Stimulated activated naive B cell treated with anti-CD40 and anti-IgM and Interleukin-4, amounts not matched to agents 10 μg/mL and 1 μg/mL and 100 μg/mL, for 72 hours (primary cell): ENCODE measurements around the gene GFOD1.
"Not testable (repeated sequence)": the region's sequence is repeated elsewhere in the genome, so short reads cannot be mapped to it uniquely, and the experiment has no call there.

Source experiments
- ATAC-seq, 2 donors: fragments of 150-1000 bp; cut with Tn5 transposase; replicated peaks; 2 replicates each; pipeline ENCODE4 v1.10.0; 2021; ENCODE audit warnings: moderate library complexity in 1 of 2
- DNase-seq: peaks from one replicate; pipeline ENCODE4 v3.0.0; 2021
- H3K27ac Mint-ChIP-seq: one replicate; pipeline ENCODE4 v1.8.0; 2022; ENCODE audit warnings: mild to moderate bottlenecking, mixed read lengths
- H3K27me3 Mint-ChIP-seq, 2 donors: one replicate each; pipeline ENCODE4 v1.8.0; 2022; ENCODE audit warnings: mixed read lengths in 2 of 2
- H3K36me3 Mint-ChIP-seq, 2 donors: one replicate each; pipeline ENCODE4 v1.8.0; 2022; ENCODE audit warnings: mixed read lengths in 2 of 2, mild to moderate bottlenecking in 1 of 2
- H3K4me1 Mint-ChIP-seq, 2 donors: one replicate each; pipeline ENCODE4 v1.8.0; 2022; ENCODE audit warnings: mixed read lengths in 2 of 2, mild to moderate bottlenecking in 1 of 2
- H3K4me3 Mint-ChIP-seq, 2 donors: one replicate each; pipeline ENCODE4 v1.8.0; 2022; ENCODE audit warnings: mild to moderate bottlenecking in 2 of 2, mixed read lengths in 2 of 2, moderate library complexity in 1 of 2
- H3K9me3 Mint-ChIP-seq, 2 donors: one replicate each; pipeline ENCODE4 v1.8.0; 2022; ENCODE audit warnings: mixed read lengths in 2 of 2, mild to moderate bottlenecking in 1 of 2

The GFOD1 gene

DNA sequence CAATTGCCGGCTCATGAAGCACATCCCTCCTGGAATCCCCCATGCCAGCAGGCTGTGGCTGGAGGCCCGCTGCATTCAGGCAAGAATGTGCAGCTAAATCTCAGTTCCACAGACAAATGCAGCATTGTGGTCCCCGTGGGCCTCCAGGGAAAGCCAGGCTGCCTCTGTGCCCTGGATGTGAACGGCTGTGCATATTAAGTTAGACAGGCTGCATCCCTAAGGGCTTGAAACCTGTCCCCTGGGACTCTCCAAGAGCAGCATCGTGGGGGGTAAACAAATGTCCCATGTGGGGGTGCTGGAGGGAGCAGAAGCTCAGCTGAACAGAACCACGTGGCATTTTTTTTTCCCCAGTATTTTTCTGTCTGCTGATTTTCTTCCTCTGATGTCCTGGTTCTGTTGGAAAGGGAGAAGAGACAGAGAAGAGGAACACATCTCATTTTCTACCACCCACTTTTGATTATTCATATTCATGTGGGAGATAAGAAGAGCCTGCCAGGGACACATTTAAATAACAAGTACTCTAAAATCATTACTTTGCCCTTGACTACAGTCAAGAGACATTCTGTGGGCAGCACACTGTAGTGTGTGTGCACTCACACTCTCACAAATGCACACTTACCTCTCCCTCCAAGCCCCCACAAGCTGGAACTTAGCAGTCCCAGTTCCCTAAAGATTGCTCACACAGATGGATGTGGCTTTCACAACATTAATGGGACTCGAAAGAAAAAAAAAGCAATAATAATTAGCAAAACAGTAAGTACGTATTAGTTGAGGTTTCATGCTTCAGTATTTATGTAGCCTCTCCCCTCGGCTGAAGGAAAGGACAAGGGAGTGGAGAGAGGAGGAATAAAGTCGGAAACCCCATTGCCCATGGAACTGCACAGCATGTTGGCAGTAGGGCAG is 16.9 kb downstream of the GFOD1 start:
- ATAC-seq (peak in 1 of 2 donors; percentile 15), DNase-seq (no peak)
- Mint-ChIP-seq H3K4me3 (peak overlapping the region in 1 of 2 donors; percentile 4), H3K36me3 (peaks cover 30% of the 10 kb centered on the region in 2 donors), H3K9me3 (peaks cover 0 to 4% of the 10 kb centered on the region in 2 donors), H3K27ac (peak overlapping the region; percentile 43), H3K27me3 (no peaks in the 10 kb centered on the region), H3K4me1 (peaks cover 44 to 82% of the 10 kb centered on the region in 2 donors)

DNA sequence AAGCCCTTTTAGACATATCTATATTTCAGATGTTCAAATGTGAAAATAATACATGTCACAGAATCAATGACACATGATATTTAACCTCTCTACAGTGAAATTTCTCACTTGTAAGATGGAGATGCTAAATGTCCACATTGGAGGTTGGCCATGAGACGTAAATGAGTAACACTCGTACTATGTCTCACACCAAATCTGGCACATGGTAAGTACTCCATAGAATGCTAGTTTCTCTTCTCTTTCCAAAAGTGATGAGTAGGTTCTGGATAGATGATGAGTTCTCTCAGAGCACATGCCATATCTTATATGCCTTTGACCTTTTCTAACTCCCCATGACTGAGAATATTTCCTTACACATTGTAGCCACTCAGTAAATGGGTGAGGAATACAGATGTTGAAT is 17.7 kb downstream of the GFOD1 start:
- peaks cover 45 to 85% of the 10 kb centered on the region in 2 donors for H3K4me1 Mint-ChIP-seq
- H3K4me3 Mint-ChIP-seq, result no peak overlapping the region
- H3K36me3 Mint-ChIP-seq, result peaks cover 29 to 30% of the 10 kb centered on the region in 2 donors
- H3K9me3 Mint-ChIP-seq, result peaks cover 0 to 4% of the 10 kb centered on the region in 2 donors
- DNase-seq (no peak), ATAC-seq (no peak)
- no peaks in the 10 kb centered on the region for H3K27me3 Mint-ChIP-seq
- H3K27ac Mint-ChIP-seq, result no peak overlapping the region

DNA sequence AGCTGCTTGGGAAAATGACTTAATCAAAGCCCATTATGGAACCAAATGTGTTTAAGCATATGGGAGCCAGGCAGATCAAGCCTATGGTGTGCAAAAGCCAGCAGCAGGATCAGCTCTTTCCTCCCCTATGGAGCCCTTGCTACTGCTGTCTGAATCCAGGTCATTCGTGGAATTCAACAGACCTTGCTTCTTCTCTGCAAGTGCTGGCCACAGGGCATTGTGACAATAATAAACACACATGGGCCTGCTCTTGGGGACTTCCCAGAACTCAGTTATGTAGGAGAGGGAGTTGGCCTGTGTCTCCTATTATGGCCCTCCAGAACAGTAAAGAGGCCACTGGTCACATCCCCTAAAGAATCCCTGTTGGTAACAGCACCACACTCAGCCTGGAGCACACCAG is 18.6 kb downstream of the GFOD1 start:
- no peak for DNase-seq
- H3K36me3 Mint-ChIP-seq, result peaks cover 29 to 30% of the 10 kb centered on the region in 2 donors
- no peaks in the 10 kb centered on the region for H3K27me3 Mint-ChIP-seq
- H3K9me3 Mint-ChIP-seq, result peaks cover 0 to 4% of the 10 kb centered on the region in 2 donors
- H3K4me3 Mint-ChIP-seq, result no peak overlapping the region
- ATAC-seq, result no peak
- peaks cover 49 to 86% of the 10 kb centered on the region in 2 donors for H3K4me1 Mint-ChIP-seq
- peak overlapping the region; percentile 42 for H3K27ac Mint-ChIP-seq

- Mint-ChIP-seq H3K4me1 (peaks cover 52 to 77% of the 10 kb centered on the region in 2 donors), H3K9me3 (peaks cover 0 to 4% of the 10 kb centered on the region in 2 donors), H3K36me3 (peaks cover 28 to 34% of the 10 kb centered on the region in 2 donors), H3K27me3 (no peaks in the 10 kb centered on the region), H3K27ac (no peak overlapping the region), H3K4me3 (no peak overlapping the region)
- DNase-seq (no peak), ATAC-seq (no peak)
Measured at GRCh38 chr6:13467216-13467600, 20.2 kb downstream of the GFOD1 start.

DNA sequence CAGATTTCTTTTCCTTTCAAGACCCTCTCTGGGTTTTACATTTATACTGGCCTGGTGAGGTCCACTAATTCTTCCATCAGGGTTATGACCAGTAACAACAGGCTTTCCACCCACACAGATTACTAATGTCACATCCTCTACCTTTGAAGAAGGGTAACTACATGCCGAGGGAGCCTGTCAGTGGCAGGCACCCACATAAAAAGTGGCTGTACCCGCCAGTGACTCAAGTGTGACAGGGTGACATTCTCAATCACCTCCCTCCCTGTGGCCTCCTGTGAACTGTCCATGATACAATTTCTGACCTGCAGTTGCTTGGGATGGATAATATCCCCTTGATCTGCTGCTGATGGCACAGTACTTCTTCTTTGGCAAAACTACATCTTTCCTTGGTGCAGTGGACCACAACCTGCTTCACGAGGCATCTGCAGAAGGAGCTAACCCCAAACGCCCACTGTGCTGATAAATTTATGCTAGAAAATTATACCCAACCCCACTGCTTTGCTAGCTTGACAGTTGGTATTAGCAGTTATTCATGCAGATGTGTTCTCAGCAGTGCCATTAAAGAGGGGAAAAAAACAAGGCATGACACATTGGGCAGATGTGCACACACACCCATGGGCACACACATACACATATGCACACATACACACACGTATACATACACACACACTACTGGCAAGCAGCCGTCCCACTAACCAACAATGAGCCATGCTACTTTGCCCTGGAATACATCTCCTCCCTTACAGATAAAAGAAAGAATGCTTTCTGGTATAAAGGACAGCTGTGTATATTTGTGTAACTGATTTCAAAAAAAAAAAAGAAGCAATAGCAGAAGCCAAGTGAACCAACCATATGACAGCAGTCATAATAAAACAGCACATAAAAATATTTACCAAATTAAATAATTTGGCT is 20.8 kb downstream of the GFOD1 start:
- peaks cover 0 to 4% of the 10 kb centered on the region in 2 donors for H3K9me3 Mint-ChIP-seq
- H3K27me3 Mint-ChIP-seq, result no peaks in the 10 kb centered on the region
- peak overlapping the region; percentile 91 for H3K27ac Mint-ChIP-seq
- ATAC-seq, result peak; percentile 74 to 77
- peaks cover 54 to 78% of the 10 kb centered on the region in 2 donors for H3K4me1 Mint-ChIP-seq
- peaks cover 30 to 33% of the 10 kb centered on the region in 2 donors for H3K36me3 Mint-ChIP-seq
- DNase-seq, result peak; percentile 42
- H3K4me3 Mint-ChIP-seq, result peak overlapping the region; percentile 10 to 44

- no peaks in the 10 kb centered on the region for H3K27me3 Mint-ChIP-seq
- ATAC-seq (peak; percentile 70 to 78), DNase-seq (no peak)
- peaks cover 31 to 33% of the 10 kb centered on the region in 2 donors for H3K36me3 Mint-ChIP-seq
- H3K4me1 Mint-ChIP-seq, result peaks cover 52 to 78% of the 10 kb centered on the region in 2 donors
- peaks cover 0 to 4% of the 10 kb centered on the region in 2 donors for H3K9me3 Mint-ChIP-seq
- peak overlapping the region; percentile 91 for H3K27ac Mint-ChIP-seq
- H3K4me3 Mint-ChIP-seq, result peak overlapping the region in 1 of 2 donors; percentile 44
Measured at GRCh38 chr6:13465734-13466133, 21.7 kb downstream of the GFOD1 start.

- ATAC-seq (no peak), DNase-seq (no peak)
- Mint-ChIP-seq H3K36me3 (peaks cover 16 to 28% of the 10 kb centered on the region in 2 donors), H3K27ac (no peak overlapping the region), H3K9me3 (peaks cover 0 to 4% of the 10 kb centered on the region in 2 donors), H3K27me3 (no peaks in the 10 kb centered on the region), H3K4me3 (no peak overlapping the region), H3K4me1 (peaks cover 43 to 72% of the 10 kb centered on the region in 2 donors)
Measured at GRCh38 chr6:13463941-13464340, 23.5 kb downstream of the GFOD1 start.

- Mint-ChIP-seq H3K4me3 (no peak overlapping the region), H3K9me3 (no peaks in the 10 kb centered on the region), H3K36me3 (peaks cover 11 to 24% of the 10 kb centered on the region in 2 donors), H3K27me3 (no peaks in the 10 kb centered on the region), H3K4me1 (peaks cover 43 to 75% of the 10 kb centered on the region in 2 donors), H3K27ac (no peak overlapping the region)
- DNase-seq (no peak), ATAC-seq (no peak)
Measured at GRCh38 chr6:13463328-13463717, 24.1 kb downstream of the GFOD1 start.

DNA sequence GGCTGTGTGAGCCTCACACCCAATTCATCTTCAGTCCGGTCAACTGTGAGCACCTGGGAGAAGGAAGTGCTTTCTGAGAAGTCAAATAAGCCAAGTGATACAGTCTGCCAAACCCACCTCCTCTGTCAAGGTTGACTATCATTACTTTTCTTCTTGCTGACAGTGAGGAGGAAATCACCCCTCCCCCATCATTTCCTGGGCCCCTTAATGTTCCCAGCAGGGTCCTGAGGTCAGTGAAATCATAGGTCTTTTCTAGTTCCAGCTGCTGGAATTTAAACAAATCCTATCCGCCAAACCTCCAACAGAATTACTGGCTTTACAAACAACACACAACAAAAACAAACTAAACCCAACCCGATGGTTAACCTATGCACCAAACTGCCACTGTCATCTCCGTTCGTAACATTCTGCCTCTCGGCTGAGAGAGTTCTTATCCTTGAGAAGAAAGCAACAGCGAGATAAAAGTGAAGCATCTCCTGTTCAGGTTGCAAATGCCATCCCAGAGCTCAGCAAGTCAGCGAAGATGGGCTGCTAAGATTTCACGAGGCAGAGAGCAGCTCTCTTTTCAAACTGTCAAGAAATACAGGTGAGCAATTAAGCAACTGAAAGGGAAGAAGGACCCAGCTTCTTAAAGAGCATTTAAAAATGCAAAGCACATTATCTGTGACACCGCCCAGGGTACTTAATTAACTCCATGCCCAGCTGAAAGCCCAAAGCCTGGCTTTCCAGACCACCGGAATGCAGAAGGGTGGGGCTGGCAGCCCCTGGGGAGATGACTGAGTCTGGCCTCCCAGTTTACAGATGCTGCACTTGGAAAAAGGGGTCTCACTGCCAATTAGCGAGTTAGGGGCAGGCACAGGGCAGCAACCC is 24.7 kb downstream of the GFOD1 start:
- Mint-ChIP-seq H3K4me3 (no peak overlapping the region), H3K9me3 (no peaks in the 10 kb centered on the region), H3K36me3 (peaks cover 11 to 24% of the 10 kb centered on the region in 2 donors), H3K27ac (peak overlapping the region; percentile 42), H3K4me1 (peaks cover 48 to 81% of the 10 kb centered on the region in 2 donors), H3K27me3 (no peaks in the 10 kb centered on the region)
- DNase-seq, result no peak
- no peak for ATAC-seq

DNA sequence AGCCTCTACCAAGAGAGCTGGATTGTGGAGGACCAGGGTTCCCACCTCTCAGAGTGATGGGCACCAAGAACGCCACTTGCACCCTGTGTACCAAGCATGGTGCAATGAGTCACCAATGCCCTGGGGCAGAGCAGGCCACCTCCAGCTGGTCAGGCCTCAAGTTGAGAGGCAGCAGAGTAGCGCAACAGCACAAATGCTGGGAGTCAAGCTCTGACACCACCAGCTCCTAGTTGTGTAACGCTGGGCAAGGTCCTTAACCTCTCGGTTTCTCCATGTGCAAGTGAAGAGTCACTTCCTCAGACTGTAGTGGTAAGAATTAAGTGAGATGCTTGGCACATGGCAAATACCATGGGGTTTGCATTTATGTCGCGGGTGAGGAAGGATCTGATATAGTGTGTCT is 25.6 kb downstream of the GFOD1 start:
- Mint-ChIP-seq H3K36me3 (peaks cover 11 to 24% of the 10 kb centered on the region in 2 donors), H3K4me3 (no peak overlapping the region), H3K9me3 (no peaks in the 10 kb centered on the region), H3K4me1 (peaks cover 49 to 81% of the 10 kb centered on the region in 2 donors), H3K27me3 (no peaks in the 10 kb centered on the region), H3K27ac (no peak overlapping the region)
- ATAC-seq (no peak), DNase-seq (no peak)

DNA sequence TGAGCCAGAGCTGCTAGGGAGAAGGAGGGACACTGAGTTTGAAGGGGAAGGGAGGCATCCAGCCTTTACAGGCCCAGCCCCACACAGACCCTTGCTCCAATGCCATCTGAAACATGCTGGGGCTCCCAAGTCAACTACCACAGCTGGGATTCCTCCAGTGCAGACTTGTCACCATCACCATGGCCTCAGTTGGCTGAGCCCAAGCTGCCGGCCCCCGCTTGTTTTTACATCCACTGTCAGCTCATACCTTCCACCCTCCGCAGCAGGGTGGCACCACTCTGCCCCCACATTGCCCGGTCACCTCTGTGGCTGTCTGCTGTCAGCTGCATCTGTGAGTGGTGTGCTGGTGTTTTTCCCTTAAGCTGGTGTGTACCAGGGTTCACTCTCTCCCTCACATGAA is 26.1 kb downstream of the GFOD1 start:
- no peaks in the 10 kb centered on the region for H3K9me3 Mint-ChIP-seq
- DNase-seq, result no peak
- H3K36me3 Mint-ChIP-seq, result peaks cover 11 to 24% of the 10 kb centered on the region in 2 donors
- no peaks in the 10 kb centered on the region for H3K27me3 Mint-ChIP-seq
- peaks cover 47 to 81% of the 10 kb centered on the region in 2 donors for H3K4me1 Mint-ChIP-seq
- no peak for ATAC-seq
- H3K4me3 Mint-ChIP-seq, result no peak overlapping the region
- no peak overlapping the region for H3K27ac Mint-ChIP-seq

DNA sequence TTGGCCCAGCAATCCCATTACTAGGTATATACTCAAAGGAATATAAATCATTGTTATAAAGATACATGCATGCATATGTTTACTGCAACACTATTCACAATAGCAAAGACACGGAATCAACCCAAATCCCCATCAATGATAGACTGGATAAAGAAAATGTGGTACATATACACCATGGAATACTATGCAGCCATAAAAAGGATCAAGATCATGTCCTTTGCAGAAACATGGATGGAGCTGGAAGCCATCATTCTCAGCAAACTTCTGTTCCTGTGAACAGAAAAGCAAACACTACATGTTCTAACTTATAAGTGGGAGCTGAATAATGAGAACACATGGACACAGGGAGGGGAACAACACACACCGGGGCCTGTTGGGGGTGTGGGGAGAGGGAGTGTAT is 27.1 kb downstream of the GFOD1 start:
- not testable (repeated sequence) for H3K27me3 Mint-ChIP-seq
- H3K4me1 Mint-ChIP-seq, result peaks cover 46 to 81% of the 10 kb centered on the region in 2 donors

GRCh38 chr6:13457577-13457976 is 29.8 kb downstream of the GFOD1 start:
- Mint-ChIP-seq H3K9me3 (no peaks in the 10 kb centered on the region), H3K27ac (no peak overlapping the region), H3K4me3 (no peak overlapping the region), H3K36me3 (peaks cover 11 to 19% of the 10 kb centered on the region in 2 donors), H3K27me3 (no peaks in the 10 kb centered on the region), H3K4me1 (peaks cover 49 to 82% of the 10 kb centered on the region in 2 donors)
- ATAC-seq (no peak), DNase-seq (no peak)

More for the DNA sequence above, 27.1 kb downstream of the GFOD1 start:
- H3K4me3 Mint-ChIP-seq, H3K9me3 Mint-ChIP-seq, H3K27ac Mint-ChIP-seq, ATAC-seq, DNase-seq: not testable (repeated sequence)
- peaks cover 11 to 24% of the 10 kb centered on the region in 2 donors for H3K36me3 Mint-ChIP-seq
